ENCODE results near the gene SIGLEC9. TPM values are rescaled to one million over a fixed set of nuclear protein-coding genes. Genes with fewer than 3 reads are reported as not detected.

SIGLEC9 gene
- total and polyA plus RNA-seq, 2 of the 8 experiments (the other 6 are each of a cell fraction or from before 2014, with no cell fraction given) = not detected

GRCh38 chr19:51123802-51124201 is 904 bp upstream of the SIGLEC9 start:
- TF ChIP-seq SIRT6 (IDR thresholded peaks at IDR 0.05; ENCODE audit: low read length) (no peak), SIX5 (IDR thresholded peaks at IDR 0.05; ENCODE audit: low read depth, low read length) (no peak), SUZ12 (IDR thresholded peaks at IDR 0.05; ENCODE audit: low read length) (no peak), KDM4A (IDR thresholded peaks at IDR 0.05; ENCODE audit: low read depth, low read length, severe bottlenecking) (no peak), FOSL1 (IDR thresholded peaks at IDR 0.05; ENCODE audit: insufficient read depth, low read depth, low read length) (no peak)
- Histone ChIP-seq H4K5ac (ENCODE audit: insufficient read length, low read depth, low read length) (no peak overlapping the region), H3K23me2 (ENCODE audit: low read depth, low read length) (no peaks in the 10 kb centered on the region; the same call in 1 of the 2 replicates), H4K91ac (replicated peaks; ENCODE audit: insufficient read length, low read length) (no peak overlapping the region), H3K79me1 (ENCODE audit: low read depth, low read length) (no peaks in the 10 kb centered on the region), H2AFZ (ENCODE audit: low read length) (no peak overlapping the region), H3K18ac (ENCODE audit: extremely low read depth, low read length) (no peak overlapping the region), H2BK12ac (ENCODE audit: low read depth, low read length) (no peak overlapping the region), H3K36me3 (ENCODE audit: control insufficient read depth in 2 of 4, insufficient read depth in 4 of 4, low read length in 3 of 4) (no peaks in the 10 kb centered on the region), H3K14ac (ENCODE audit: insufficient read length) (no peak overlapping the region), H2BK15ac (ENCODE audit: low read length) (no peak overlapping the region), H3K27me3 (replicated peaks in 1 of 4; ENCODE audit: control insufficient read depth in 3 of 4, extremely low read depth in 1 of 4, insufficient read depth in 3 of 4, low read length in 3 of 4) (no peaks in the 10 kb centered on the region; a peak in 1 of 7 replicates), H3K27ac (ENCODE audit: low read depth, low read length) (no peak overlapping the region), H3K56ac (replicated peaks; ENCODE audit: insufficient read length, low read depth, low read length) (no peak overlapping the region), H3K4me1 (replicated peaks in 1 of 4; ENCODE audit: control insufficient read depth in 3 of 4, insufficient read depth in 4 of 4, low read length in 3 of 4) (peaks cover 0 to 2% (median 0%) of the 10 kb centered on the region in 4 experiments; a peak in 1 of 7 replicates), H2BK20ac (ENCODE audit: low read length) (no peak overlapping the region), H2BK5ac (ENCODE audit: low read depth, low read length) (no peak overlapping the region), H3K4ac (replicated peaks; ENCODE audit: insufficient read length, low read depth, low read length) (no peak overlapping the region), H2AK5ac (ENCODE audit: low read depth, low read length) (no peak overlapping the region), H3K9me3 (ENCODE audit: insufficient read depth in 2 of 2, low read depth in 1 of 2, low read length in 1 of 2) (no peaks in the 10 kb centered on the region), H3K23ac (ENCODE audit: insufficient read length) (no peak overlapping the region), H4K20me1 (replicated peaks in 1 of 2; ENCODE audit: control insufficient read depth in 1 of 2, insufficient read depth in 2 of 2, low read length in 2 of 2) (no peaks in the 10 kb centered on the region), H4K8ac (ENCODE audit: extremely low read depth, insufficient read depth, low read length) (no peak overlapping the region), H3K79me2 (ENCODE audit: control insufficient read depth in 1 of 2, insufficient read depth in 2 of 2, low read length in 2 of 2) (no peaks in the 10 kb centered on the region), H3K9ac (replicated peaks in 1 of 4; ENCODE audit: extremely low read depth in 1 of 4, low read depth in 3 of 4, low read length in 3 of 4) (no peak overlapping the region), H3K4me2 (ENCODE audit: insufficient read depth in 1 of 2, low read depth in 2 of 2, low read length in 2 of 2) (no peak overlapping the region), H2BK120ac (replicated peaks; ENCODE audit: low read depth, low read length) (no peak overlapping the region), H3K4me3 (ENCODE audit: extremely low read depth in 1 of 4, insufficient read depth in 2 of 4, low read depth in 3 of 4, low read length in 4 of 4) (no peak overlapping the region)
- ChIA-PET POLR2A (ENCODE audit: partially characterized antibody) (no interaction called here), CTCF (ENCODE audit: partially characterized antibody) (interaction anchor here (1.5 kb wide), 1 partner anchor 12 kb away, joined by 4 read pairs; no protein-coding TSS in a partner anchor)
- no peak for FAIRE-seq
- no peak for DNase-seq (ENCODE audit: low read depth in 1 of 2, low spot score in 2 of 2)
- WGBS, 2 experiments (ENCODE audit: extremely low coverage in 1 of 2, insufficient coverage in 1 of 2, insufficient read length in 1 of 2, insufficient replicate concordance in 2 of 2, low coverage in 1 of 2, low lambda C conversion rate in 2 of 2, missing lambda C conversion rate in 1 of 2) = 90% methylated on average over 9 of the region's 9 CpGs; no CpG with 5 or more reads in 1 of the 2 experiments

All from H1 (cell line).